Astrocyte of the spinal cord (primary cell): ENCODE results near the gene TRNT1.

ENCODE experiments used
- DNase-seq: peaks from one replicate; pipeline ENCODE4 v3.0.0; 2011; ENCODE audit warnings: low read depth, low spot score
- H3K4me3 ChIP-seq: 2 replicates; pipeline ENCODE4 v1.5.1; 2011; ENCODE audit warnings: low read depth, mild to moderate bottlenecking, low read length, moderate library complexity
- CTCF ChIP-seq: IDR thresholded peaks from 2 replicates; pipeline ENCODE4 v1.5.1; 2012; ENCODE audit warnings: low read depth, mild to moderate bottlenecking, low read length, inconsistent platforms
- in situ Hi-C: cut with HindIII; loops from 2 replicates; pipeline ENCODE4 v1.10.0; 2017; ENCODE audit warnings: low sequenced_read_pairs

TRNT1 gene

DNA sequence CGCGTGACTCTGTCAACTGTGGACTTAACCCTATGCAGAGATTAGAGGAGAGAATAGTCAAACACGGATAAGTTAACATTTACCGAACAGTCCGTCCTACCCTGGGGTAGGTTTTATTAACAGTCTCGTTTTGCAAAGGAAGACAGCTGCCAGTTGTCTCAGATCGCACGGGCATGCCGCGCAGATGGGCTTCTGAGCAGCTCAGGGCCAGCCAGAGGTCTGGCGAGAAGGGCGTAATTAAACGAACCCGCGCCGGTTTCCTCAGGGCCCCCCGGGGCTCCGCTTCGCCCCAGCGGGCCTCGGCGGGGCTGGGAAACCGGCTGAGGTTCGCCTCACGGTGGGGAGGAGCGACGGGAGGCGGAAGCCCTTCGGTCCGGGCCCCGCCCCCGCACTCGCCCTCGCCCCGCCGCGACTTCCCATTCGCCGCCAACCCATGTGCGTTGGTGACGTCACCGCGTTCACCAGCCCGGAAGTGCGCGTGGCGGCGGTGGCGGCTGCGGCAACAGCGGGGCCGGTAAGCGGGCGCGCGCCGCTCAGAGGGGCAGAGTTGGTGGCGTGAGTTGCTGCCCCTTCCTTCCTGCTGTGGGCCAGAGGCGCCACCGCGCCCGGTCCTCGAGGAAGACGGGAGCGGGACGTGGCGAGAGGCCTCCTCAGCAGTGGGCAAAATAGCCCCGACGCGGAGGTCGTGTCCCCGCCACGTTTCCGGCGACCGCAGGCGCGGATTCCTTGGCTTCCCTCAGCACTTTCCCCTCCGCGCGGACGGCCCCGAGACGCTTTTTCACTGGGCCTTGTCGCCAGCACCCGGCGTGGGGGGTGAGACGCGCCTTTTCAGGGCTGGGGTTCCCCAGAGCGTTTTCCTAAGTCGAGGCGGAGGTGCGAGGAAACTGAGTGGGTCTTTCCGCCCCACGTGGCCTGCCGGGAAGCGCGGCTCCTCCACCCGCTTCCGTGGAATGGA is at the start of gene TRNT1:
TRNT1 (plus strand) TSS at position 464 of the 955 bp plus-strand sequence. CDS start 2,101 bp downstream, outside the sequence.
- DNase-seq, result peak; percentile 95
- no peak for TF ChIP-seq CTCF
- in situ Hi-C loops, result no loop called here
- peak within 1 kb of the TSS; percentile 89 for H3K4me3 ChIP-seq

- DNase-seq, result no peak
- no peak for TF ChIP-seq CTCF
- H3K4me3 ChIP-seq, result no peak overlapping the region
- in situ Hi-C loops, result no loop called here
Measured at GRCh38 chr3:3080309-3080708, 46.4 kb upstream of the TRNT1 start.

GRCh38 chr3:3081381-3082233 is 45.1 kb upstream of the TRNT1 start:
- DNase-seq, result no peak
- TF ChIP-seq CTCF, result no peak
- in situ Hi-C loops, result no loop called here
- H3K4me3 ChIP-seq, result no peak overlapping the region

DNA sequence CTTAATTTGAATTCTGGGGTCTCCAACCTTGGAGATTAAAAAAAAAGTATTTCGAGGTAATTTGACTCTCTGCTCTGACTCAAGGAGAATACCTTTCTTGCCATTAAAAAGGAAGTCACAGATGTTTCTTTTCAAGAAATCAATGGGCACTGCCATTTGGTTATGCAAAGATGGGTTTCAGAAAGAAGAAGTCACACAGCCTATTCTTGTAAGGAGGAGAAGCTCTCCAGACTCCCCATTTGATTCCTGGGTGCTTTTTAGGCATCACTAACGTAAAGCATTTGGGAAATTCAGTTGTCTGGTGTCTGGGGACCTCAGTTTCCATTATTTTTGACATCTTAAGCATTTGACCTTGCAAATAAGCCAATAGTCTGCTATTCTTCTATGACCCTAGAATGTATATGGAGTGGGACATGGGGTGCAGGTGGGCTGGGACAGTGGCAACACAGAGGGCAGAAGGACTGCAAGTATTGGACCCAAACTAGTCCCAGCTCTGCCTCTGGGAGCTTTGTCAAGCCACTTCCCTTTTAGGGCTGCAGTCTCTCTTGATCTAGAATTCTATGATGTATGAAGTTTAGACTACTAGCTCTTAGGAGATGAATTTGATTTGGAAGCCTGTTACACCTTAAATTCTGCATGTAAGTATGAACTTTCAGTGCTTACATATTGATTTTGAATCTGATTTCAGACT is 44.4 kb upstream of the TRNT1 start:
- no peak for DNase-seq
- TF ChIP-seq CTCF, result no peak
- H3K4me3 ChIP-seq, result no peak overlapping the region
- in situ Hi-C loops, result no loop called here

GRCh38 chr3:3084890-3085289 is 41.9 kb upstream of the TRNT1 start:
- in situ Hi-C loops, result no loop called here
- no peak for DNase-seq
- H3K4me3 ChIP-seq, result no peak overlapping the region
- no peak for TF ChIP-seq CTCF

GRCh38 chr3:3085782-3086181 is 41.0 kb upstream of the TRNT1 start:
- no peak for DNase-seq
- in situ Hi-C loops, result no loop called here
- no peak for TF ChIP-seq CTCF
- H3K4me3 ChIP-seq, result no peak overlapping the region
